Glomerular visceral epithelial cell (primary cell): ENCODE measurements around the gene TIMM13.
A peak's percentile ranks its signal among the peaks of the same experiment; 100 is the strongest.
"Not testable (repeated sequence)": the region's sequence is repeated elsewhere in the genome, so short reads cannot be mapped to it uniquely, and the experiment has no call there.

Source experiments
- DNase-seq: peaks from one replicate; pipeline ENCODE4 v3.0.0-alpha.2; 2016; ENCODE audit errors: extremely low spot score

TIMM13 gene

GRCh38 chr19:2427429-2428320 is at the start of gene TIMM13:
Gene TIMM13, minus strand, starts transcription at chr19:2427586. Its CDS starts 53 bp downstream, at chr19:2427533.
- DNase-seq = peak; percentile 96

GRCh38 chr19:2476451-2477140 is 49.2 kb upstream of the TIMM13 start:
- peak; percentile 82 for DNase-seq

- DNase-seq = peak; percentile 99
These were observed 48.5 kb upstream of the TIMM13 start, which contains the start of gene GADD45B for GRCh38 chr19:2475702-2476450. Gene GADD45B, plus strand, starts transcription at chr19:2476127. Its CDS starts 232 bp downstream, at chr19:2476359.

- DNase-seq = peak; percentile 76
These were observed 47.8 kb upstream of the TIMM13 start for GRCh38 chr19:2475018-2475701.

- DNase-seq = peak; percentile 95
These were observed 47.0 kb upstream of the TIMM13 start for GRCh38 chr19:2474232-2475017.

GRCh38 chr19:2469915-2470200 is 42.5 kb upstream of the TIMM13 start:
- DNase-seq = peak; percentile 44

- peak; percentile 91 for DNase-seq
These were observed 41.9 kb upstream of the TIMM13 start for GRCh38 chr19:2469102-2469914.

GRCh38 chr19:2468596-2468995 is 41.2 kb upstream of the TIMM13 start:
- no peak for DNase-seq

GRCh38 chr19:2464389-2464788 is 37.0 kb upstream of the TIMM13 start:
- no peak for DNase-seq

GRCh38 chr19:2463694-2464093 is 36.3 kb upstream of the TIMM13 start:
- not testable (repeated sequence) for DNase-seq

GRCh38 chr19:2462635-2463421 is 35.4 kb upstream of the TIMM13 start:
- peak; percentile 98 for DNase-seq

GRCh38 chr19:2461751-2462634 is 34.6 kb upstream of the TIMM13 start:
- DNase-seq = peak; percentile 73

- DNase-seq = no peak
These were observed 32.9 kb upstream of the TIMM13 start for GRCh38 chr19:2460245-2460644.

- not testable (repeated sequence) for DNase-seq
These were observed 31.4 kb upstream of the TIMM13 start for GRCh38 chr19:2458776-2459175.

GRCh38 chr19:2458054-2458453 is 30.7 kb upstream of the TIMM13 start:
- DNase-seq = no peak

GRCh38 chr19:2457394-2458037 is 30.1 kb upstream of the TIMM13 start:
- DNase-seq = no peak

GRCh38 chr19:2455851-2456570 is 28.6 kb upstream of the TIMM13 start:
- peak; percentile 23 for DNase-seq
